Epidermal melanocyte (primary cell): ENCODE measurements around the gene ANKRD27.
"Not testable (repeated sequence)": the region's sequence is repeated elsewhere in the genome, so short reads cannot be mapped to it uniquely, and the experiment has no call there.

Experiments
- DNase-seq: peaks from one replicate; pipeline ENCODE4 v3.0.0; 2011; ENCODE audit warnings: low spot score; ENCODE audit not compliant: insufficient read length

Gene ANKRD27

GRCh38 chr19:32653599-32653915, 21.4 kb downstream of the ANKRD27 start:
- DNase-seq: no peak

- no peak for DNase-seq
Measured at GRCh38 chr19:32652894-32653598, 21.9 kb downstream of the ANKRD27 start.

- DNase-seq: not testable (repeated sequence)
Measured at GRCh38 chr19:32652331-32652730, 22.6 kb downstream of the ANKRD27 start.

- DNase-seq: no peak
Measured at GRCh38 chr19:32651729-32652140, 23.2 kb downstream of the ANKRD27 start.

GRCh38 chr19:32650671-32651070, 24.3 kb downstream of the ANKRD27 start:
- no peak for DNase-seq

GRCh38 chr19:32649751-32650150, 25.2 kb downstream of the ANKRD27 start:
- no peak for DNase-seq

- DNase-seq: no peak
Measured at GRCh38 chr19:32647361-32647760, 27.6 kb downstream of the ANKRD27 start.

GRCh38 chr19:32646556-32646955, 28.4 kb downstream of the ANKRD27 start:
- no peak for DNase-seq

GRCh38 chr19:32642771-32643170, 32.2 kb downstream of the ANKRD27 start:
- no peak for DNase-seq

GRCh38 chr19:32638625-32639024, 36.4 kb downstream of the ANKRD27 start:
- no peak for DNase-seq

GRCh38 chr19:32637480-32637879, 37.5 kb downstream of the ANKRD27 start:
- no peak for DNase-seq

GRCh38 chr19:32631381-32631780, 43.6 kb downstream of the ANKRD27 start:
- no peak for DNase-seq

- DNase-seq: no peak
Measured at GRCh38 chr19:32630338-32630737, 44.6 kb downstream of the ANKRD27 start.

- DNase-seq: no peak
Measured at GRCh38 chr19:32627714-32628270, 47.2 kb downstream of the ANKRD27 start.

- DNase-seq: no peak
Measured at GRCh38 chr19:32626969-32627368, 48.0 kb downstream of the ANKRD27 start.

GRCh38 chr19:32624410-32624809, 50.6 kb downstream of the ANKRD27 start:
- DNase-seq: no peak

- DNase-seq: no peak
Measured at GRCh38 chr19:32622002-32622401, 53.0 kb downstream of the ANKRD27 start.

GRCh38 chr19:32619051-32619685, 55.8 kb downstream of the ANKRD27 start:
- DNase-seq: no peak

- no peak for DNase-seq
Measured at GRCh38 chr19:32615569-32615968, 59.4 kb downstream of the ANKRD27 start.

- no peak for DNase-seq
Measured at GRCh38 chr19:32614916-32615315, 60.1 kb downstream of the ANKRD27 start.

- no peak for DNase-seq
Measured at GRCh38 chr19:32613008-32613407, 62.0 kb downstream of the ANKRD27 start.

- DNase-seq: no peak
Measured at GRCh38 chr19:32611161-32611560, 63.8 kb downstream of the ANKRD27 start.

GRCh38 chr19:32607479-32607878, 67.5 kb downstream of the ANKRD27 start:
- DNase-seq: no peak
